ENCODE results near the gene SLC38A5.

DNA sequence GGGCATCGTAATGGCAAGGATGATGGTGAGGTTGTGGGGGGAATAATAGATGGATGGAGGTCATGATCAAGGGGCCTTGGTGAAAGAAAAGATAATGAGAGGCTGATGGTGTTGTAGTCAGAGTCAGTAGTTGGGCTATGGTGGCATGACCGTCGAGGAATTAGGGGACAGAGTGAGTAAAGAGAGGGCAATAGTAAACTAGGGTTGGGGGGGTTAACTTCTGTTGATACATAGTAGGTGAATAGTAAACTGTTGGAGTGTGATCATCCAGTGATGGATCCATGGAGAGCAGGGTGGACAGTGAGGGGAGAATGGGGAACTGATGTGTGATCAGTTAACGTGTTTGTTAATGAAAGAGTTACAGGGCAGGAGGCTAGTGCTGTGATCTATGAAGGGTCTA lies 6.9 kb upstream of the SLC38A5 start:
- TF ChIP-seq, protein P1, sequence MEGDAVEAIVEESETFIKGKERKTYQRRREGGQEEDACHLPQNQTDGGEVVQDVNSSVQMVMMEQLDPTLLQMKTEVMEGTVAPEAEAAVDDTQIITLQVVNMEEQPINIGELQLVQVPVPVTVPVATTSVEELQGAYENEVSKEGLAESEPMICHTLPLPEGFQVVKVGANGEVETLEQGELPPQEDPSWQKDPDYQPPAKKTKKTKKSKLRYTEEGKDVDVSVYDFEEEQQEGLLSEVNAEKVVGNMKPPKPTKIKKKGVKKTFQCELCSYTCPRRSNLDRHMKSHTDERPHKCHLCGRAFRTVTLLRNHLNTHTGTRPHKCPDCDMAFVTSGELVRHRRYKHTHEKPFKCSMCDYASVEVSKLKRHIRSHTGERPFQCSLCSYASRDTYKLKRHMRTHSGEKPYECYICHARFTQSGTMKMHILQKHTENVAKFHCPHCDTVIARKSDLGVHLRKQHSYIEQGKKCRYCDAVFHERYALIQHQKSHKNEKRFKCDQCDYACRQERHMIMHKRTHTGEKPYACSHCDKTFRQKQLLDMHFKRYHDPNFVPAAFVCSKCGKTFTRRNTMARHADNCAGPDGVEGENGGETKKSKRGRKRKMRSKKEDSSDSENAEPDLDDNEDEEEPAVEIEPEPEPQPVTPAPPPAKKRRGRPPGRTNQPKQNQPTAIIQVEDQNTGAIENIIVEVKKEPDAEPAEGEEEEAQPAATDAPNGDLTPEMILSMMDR (IDR thresholded peaks at IDR 0.05 in 4 of 5, conservative IDR thresholded peaks at IDR 0.05 in 1 of 5), result no peak
- no peak for TF ChIP-seq POLR2A (IDR thresholded peaks at IDR 0.05)

All from gastrocnemius medialis (tissue), 4 donors.